Neural progenitor cell (in vitro differentiated cells): ENCODE data around the gene ZNF142.

Experiments
- EZH2 ChIP-seq: fragments of 200-600 bp; sonication (generic); IDR thresholded peaks from 2 replicates; pipeline ENCODE4 v1.6.1; 2017; ENCODE audit warnings: antibody characterized with exemption, mild to moderate bottlenecking, moderate library complexity
- TF ChIP-seq, protein P1 (sequence below): fragments of 200-600 bp; sonication (generic); IDR thresholded peaks from 2 replicates; pipeline ENCODE4 v1.5.1; 2017; ENCODE audit warnings: antibody characterized with exemption, mild to moderate bottlenecking

DNA sequence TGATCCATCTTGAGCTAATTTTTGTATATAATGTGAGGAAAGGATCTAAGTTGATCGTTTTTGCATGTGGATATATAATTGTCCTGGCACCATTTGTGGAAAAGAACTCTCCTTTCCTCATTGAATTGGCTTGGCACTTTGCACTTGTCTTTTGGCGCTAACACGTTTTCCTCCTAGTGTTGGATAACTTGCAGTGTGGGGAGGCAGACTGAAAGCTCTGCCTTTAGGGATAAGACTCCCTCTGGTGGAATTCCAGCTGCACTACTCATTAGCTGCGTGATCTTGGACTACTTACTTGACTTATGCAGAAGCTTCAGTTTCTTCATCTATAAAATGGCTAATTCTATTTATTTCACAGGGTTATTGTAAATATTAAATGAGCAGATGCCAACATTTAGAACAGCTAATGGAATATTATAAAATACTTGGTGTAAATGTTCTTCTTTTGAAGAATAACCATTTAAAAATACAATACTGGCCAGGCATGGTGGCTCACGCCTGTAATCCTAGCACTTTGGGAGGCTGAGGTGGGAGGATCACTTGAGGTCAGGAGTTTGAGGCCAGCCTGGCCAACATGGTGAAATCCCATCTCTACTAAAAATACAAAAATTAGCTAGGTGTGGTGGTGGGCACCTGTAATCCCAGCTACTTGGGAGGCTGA lies 28.1 kb upstream of the ZNF142 start:
- TF ChIP-seq, protein P1, sequence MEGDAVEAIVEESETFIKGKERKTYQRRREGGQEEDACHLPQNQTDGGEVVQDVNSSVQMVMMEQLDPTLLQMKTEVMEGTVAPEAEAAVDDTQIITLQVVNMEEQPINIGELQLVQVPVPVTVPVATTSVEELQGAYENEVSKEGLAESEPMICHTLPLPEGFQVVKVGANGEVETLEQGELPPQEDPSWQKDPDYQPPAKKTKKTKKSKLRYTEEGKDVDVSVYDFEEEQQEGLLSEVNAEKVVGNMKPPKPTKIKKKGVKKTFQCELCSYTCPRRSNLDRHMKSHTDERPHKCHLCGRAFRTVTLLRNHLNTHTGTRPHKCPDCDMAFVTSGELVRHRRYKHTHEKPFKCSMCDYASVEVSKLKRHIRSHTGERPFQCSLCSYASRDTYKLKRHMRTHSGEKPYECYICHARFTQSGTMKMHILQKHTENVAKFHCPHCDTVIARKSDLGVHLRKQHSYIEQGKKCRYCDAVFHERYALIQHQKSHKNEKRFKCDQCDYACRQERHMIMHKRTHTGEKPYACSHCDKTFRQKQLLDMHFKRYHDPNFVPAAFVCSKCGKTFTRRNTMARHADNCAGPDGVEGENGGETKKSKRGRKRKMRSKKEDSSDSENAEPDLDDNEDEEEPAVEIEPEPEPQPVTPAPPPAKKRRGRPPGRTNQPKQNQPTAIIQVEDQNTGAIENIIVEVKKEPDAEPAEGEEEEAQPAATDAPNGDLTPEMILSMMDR: peak; percentile 81
- peak; percentile 30 for TF ChIP-seq EZH2
